Measurements from ENCODE around the gene NAGS. TPM values are rescaled to one million over a fixed set of nuclear protein-coding genes. Genes with fewer than 3 reads are reported as not detected.
"Not testable (repeated sequence)": the region's sequence is repeated elsewhere in the genome, so short reads cannot be mapped to it uniquely, and the experiment has no call there.

Gene NAGS, protein sequence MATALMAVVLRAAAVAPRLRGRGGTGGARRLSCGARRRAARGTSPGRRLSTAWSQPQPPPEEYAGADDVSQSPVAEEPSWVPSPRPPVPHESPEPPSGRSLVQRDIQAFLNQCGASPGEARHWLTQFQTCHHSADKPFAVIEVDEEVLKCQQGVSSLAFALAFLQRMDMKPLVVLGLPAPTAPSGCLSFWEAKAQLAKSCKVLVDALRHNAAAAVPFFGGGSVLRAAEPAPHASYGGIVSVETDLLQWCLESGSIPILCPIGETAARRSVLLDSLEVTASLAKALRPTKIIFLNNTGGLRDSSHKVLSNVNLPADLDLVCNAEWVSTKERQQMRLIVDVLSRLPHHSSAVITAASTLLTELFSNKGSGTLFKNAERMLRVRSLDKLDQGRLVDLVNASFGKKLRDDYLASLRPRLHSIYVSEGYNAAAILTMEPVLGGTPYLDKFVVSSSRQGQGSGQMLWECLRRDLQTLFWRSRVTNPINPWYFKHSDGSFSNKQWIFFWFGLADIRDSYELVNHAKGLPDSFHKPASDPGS
- total RNA-seq (ENCODE audit: insufficient read depth, low replicate concordance) = 0.48 TPM

DNA sequence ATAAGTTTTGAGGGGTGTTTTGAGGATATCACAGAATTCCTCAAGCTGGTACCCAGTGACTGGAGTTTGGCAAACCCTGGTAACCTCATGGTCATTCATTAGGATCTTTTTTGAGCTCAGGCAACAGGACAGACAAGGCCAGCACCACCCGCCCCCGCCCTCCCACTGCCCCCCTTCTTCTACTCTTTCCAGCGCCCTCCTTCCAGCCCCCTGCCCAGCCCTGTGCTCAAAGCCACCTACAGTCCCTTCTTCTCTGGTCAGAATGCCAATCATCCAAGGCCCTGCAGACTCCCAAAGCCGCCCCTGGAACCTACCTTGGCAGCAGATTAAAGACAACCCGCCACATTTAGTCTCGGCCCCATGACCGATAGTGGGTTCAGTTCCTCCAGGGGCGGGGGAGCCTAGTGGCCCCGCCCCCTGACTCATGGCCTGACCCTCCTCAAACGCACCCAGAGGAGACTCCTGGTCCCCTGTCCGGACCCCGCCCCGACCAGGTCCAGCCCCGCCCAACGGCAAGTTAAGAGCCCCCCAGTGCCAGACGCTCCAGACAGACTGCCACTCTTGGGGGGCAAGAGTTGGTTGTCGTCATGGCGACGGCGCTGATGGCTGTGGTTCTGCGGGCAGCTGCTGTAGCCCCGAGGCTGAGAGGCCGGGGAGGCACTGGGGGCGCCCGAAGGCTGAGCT, at the start of gene NAGS:
NAGS (plus strand) TSS at position 546 of the 684 bp plus-strand sequence; CDS start at position 588, 42 bp downstream.
- DNase-seq (ENCODE audit: low spot score) = no peak

DNA sequence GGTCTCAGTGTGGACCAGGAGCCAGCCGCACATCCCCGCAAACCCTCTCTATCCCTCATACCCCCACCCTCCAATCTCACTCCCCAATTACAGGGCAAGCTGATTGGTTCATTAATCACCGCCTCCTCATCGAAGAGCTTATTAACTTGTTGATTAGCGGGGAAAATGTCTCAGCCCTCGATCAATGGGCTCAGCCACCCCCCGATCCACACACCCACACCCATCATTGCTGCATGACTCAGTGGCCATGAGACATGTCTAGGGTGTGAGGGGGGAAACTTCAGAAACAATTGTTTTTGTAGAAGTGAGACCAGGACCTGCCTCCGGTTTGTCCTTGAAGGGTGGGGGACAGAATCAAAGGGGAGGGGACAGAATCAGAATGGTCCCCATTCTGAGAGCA, 48.2 kb upstream of the NAGS start:
- no peak for DNase-seq (ENCODE audit: low spot score)

DNA sequence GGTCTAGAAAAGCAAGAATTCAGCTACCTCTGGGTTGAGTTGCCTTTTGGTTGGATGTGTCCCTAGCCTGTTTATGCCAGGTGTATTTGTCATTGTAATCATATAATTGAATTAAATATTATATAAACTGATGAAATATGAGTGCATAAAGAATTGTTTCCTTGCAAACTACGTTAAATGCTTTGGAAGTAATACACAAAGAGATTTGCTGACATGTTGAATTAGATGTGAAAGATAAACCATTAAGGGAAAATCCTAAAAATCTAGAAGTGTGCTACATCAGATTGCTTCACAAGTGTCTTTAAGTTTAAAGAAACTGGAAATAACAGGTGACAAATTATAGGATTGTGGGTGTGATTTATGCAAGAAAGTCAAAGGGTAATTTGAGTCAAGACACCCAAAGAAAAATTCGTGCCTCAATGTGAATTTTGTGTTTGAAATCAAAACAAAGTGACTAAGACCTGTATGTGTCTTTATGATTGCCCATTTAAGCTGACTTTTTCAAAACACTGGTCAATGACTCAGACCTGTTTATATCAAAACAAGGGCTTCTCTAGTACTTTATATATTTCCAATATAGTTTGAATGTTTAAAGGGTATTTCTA, 45.6 kb upstream of the NAGS start:
- no peak for DNase-seq (ENCODE audit: low spot score)

- DNase-seq (ENCODE audit: low spot score) = not testable (repeated sequence)
Observed at GRCh38 chr17:43961292-43961691, 43.1 kb upstream of the NAGS start.

GRCh38 chr17:43961954-43962353, 42.5 kb upstream of the NAGS start:
- DNase-seq (ENCODE audit: low spot score) = no peak

- DNase-seq (ENCODE audit: low spot score) = no peak
Observed at GRCh38 chr17:43962479-43962878, 41.9 kb upstream of the NAGS start.

DNA sequence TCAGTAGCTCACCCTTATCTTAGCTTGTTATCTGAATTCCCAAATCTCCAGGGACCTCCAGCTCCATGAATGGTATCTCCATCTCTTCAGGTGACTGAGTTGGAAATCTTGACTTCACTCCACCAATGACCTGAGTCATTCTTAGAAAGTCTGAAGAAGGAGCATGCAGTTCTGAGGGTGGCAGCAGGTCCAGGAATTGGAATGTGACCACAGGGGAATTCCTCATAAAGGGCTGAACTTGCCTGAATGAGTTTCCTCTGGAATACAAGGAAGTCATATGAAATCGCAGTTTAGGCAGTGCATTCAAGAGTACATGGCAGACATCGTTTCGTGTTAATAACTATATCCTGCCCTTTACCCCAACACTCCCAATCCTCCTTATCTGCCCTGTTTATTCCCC, 38.1 kb upstream of the NAGS start:
- no peak for DNase-seq (ENCODE audit: low spot score)

DNA sequence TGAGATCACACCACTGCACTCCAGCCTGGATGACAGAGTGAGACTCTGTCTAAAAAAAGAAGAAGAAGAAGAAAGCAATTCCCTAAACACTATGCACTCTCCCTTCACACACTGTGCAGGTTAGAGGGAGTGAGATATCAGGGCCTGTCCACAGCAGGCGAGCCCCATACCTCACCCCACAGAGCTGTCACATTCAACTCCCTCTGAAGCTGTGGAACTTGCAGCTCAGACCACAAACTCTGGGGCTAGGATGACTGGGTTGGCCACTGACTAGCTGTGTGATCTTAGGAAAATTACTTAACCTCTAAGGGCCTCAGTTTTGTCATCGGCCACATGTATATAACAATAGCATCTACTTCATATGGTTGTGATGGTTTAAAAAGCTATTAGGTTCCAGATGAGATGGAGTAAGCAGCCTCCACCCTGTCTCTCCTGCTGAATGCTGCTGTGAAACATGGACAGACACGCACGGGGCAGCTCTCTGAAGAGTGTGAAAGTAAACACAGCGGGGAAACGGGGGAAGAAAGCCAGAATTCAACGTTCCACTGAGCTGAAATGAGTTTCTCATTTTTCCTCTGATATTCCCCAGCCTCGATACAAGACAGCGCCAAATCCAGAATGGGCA, 37.1 kb upstream of the NAGS start:
- DNase-seq (ENCODE audit: low spot score) = no peak

- DNase-seq (ENCODE audit: low spot score) = no peak
Observed at GRCh38 chr17:43970366-43970765, 34.1 kb upstream of the NAGS start.

DNA sequence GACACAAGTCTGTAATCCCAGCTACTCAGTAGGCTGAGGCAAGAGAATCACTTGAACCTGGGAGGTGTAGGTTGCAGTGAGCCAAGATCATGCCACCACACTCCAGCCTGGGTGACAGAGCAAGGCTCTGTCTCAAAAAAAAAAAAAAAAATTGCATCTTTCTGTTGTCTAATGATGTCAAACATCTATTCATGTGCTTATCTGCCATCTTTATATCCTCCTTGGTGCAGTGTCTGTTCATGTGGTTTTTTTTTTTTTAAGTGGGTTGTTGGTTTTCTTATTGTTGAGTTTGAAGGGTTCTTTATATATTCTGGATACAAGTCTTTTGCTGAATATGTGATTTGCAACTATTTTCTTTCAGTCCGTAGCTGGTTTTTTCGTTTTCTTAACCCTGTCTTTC, 33.0 kb upstream of the NAGS start:
- not testable (repeated sequence) for DNase-seq (ENCODE audit: low spot score)

DNA sequence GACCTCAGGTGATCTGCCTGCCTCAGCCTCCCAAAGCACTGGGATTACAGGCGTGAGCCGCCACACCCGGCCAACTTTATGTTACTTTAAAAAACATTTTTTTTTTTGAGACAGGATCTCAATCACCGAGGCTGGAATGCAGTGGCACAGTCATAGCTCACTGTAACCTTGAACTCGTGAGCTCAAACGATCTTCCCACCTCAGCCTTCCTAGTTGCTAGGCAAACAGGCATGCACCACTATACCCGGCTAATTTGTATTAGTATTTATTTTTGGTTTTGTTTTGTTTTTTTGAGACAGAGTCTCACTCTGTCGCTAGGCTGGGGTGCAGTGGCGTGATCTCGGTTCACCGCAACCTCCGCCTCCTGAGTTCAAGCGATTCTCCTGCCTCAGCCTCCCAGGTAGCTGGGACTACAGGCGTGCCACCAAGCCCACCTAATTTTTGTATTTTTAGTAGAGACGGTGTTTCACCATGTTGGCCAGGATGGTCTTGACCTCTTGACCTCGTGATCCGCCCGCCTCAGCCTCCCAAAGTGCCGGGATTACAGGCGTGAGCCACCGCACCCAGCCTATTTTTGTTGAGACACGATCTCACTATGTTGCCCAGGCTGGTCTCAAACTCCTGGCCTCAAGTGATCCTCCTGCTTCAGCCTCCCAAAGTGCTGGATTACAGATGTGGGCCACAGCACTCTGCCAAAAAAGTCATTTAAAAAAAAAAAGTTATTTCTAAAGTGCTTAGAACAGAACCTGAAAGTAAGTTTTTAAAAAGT, 31.8 kb upstream of the NAGS start:
- not testable (repeated sequence) for DNase-seq (ENCODE audit: low spot score)

- DNase-seq (ENCODE audit: low spot score) = no peak
Observed at GRCh38 chr17:43974382-43975266, 29.8 kb upstream of the NAGS start.

- no peak for DNase-seq (ENCODE audit: low spot score)
Observed at GRCh38 chr17:43975898-43976297, 28.5 kb upstream of the NAGS start.

GRCh38 chr17:43976963-43977837, 27.2 kb upstream of the NAGS start:
- no peak for DNase-seq (ENCODE audit: low spot score)

DNA sequence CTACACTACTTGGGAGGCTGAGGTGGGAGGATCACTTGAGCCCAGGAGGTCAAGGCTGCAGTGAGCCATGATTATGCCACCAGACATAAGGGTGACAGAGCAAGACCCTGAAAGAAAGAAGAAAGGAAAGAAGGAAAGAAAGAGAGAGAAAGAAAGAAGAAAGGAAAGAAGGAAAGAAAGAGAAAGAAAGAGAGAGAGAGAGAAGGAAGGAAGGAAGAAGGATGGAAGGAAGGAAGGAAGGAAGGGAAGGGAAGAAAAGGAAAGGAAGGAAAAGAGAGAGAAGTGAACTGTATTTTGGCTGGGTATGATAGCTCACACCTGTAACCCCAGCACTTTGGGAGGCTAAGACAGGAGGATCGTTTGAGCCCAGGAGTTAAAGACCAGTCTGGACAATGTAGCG, 26.3 kb upstream of the NAGS start:
- no peak for DNase-seq (ENCODE audit: low spot score)

DNA sequence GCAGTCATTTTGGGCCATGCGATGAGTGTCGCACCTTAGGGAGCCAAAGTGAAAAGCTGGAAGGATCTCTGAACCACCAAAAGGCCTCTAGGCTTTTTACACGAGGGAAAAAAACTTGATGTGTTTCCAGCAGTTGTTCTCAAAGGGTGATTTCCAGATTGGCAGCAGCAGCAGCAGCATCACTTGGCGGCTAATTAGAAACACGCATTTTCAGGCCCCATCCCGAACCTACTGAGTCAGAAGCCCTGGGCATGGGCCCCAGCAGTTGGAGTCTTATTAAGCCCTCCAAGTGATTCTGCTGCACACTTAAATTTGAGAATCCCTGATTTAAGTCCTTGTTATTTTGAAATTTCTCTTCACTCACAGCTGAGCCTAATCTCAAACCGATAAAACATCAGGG, 25.4 kb upstream of the NAGS start:
- no peak for DNase-seq (ENCODE audit: low spot score)

DNA sequence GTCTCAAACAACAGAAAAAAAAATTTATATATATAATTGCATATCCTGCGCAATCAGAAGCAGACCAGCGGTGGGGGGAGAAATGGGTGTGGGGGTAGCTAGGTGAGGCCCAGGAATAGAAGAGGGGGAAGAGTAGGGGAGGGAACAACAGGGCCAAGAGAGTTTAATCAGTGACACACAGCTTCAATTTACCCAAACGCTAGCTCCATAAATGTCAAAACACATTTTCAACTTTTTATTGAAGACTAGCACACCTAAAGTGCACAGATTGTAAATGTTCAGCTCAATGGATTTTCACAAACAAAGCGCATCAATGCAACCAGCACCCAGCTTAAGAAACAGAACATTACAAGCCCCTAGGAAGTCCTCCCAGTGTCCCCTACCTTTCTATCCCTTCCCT, 24.8 kb upstream of the NAGS start:
- no peak for DNase-seq (ENCODE audit: low spot score)

DNA sequence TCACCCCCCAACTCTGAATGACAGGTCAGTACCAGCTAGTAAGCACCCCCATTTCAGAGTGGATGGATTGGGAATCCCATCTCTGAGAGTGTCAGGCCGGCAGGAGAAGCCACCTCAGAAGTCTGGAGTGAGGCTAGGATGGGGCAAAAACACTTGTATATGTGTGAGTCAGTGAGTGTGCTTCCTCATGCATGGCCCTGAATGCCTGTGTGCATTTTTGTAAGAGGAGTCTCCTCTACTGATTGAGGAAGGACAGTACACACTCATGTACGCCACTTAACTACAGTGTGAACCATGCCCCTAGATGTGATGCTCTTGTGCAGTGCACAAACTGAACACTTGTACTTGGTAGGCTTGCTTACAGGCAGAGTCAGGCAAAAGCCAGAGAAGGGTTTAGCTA, 22.3 kb upstream of the NAGS start:
- DNase-seq (ENCODE audit: low spot score) = no peak

DNA sequence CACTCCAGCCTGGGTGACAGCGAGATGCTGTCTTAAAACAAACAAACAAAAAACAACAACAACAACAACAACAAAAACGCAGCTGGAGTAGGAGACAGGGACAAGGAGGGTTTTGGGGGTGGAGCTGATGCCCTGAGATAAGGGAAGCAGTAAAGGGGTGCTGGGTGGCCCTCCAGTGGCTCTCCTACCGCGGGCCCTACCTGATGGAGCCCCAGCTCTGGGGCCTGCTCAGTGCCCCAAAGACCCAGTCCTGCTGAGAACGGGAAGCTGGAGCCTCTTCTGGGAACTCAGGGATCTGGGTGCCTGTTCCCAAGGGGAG, 21.3 kb upstream of the NAGS start:
- no peak for DNase-seq (ENCODE audit: low spot score)
